IMR-90 (cell line): ENCODE results near the gene AVPR2. TPM values are rescaled to one million over a fixed set of nuclear protein-coding genes. Genes with fewer than 3 reads are reported as not detected.

Source experiments
- ATAC-seq: fragments of 200-7000 bp; cut with Tn5 transposase; 2 replicates; pipeline ENCODE4 v1.9.1; 2020; ENCODE audit warnings: low read depth, mild to moderate bottlenecking, moderate library complexity
- BruUV-seq: library from RNA; stranded (reverse); fragments of 400-500 nt; replicated peaks from 2 replicates; lab custom pipeline; 2021; lab: Mats Ljungman, UMichigan
- CTCF ChIA-PET: fragments of 300-600 bp; formaldehyde crosslinking; extraction: SDS; loops from one replicate; lab custom pipeline; 2021; ENCODE audit warnings: antibody characterized with exemption; lab: Yijun Ruan, JAX
- POLR2A ChIA-PET: fragments of 300-600 bp; sonication (Branson Sonifier 250); formaldehyde crosslinking; loops from one replicate; lab custom pipeline; 2022; ENCODE audit warnings: antibody characterized with exemption; ENCODE audit not compliant: unreplicated experiment; lab: Charles Lee
- DNase-seq: peaks from one replicate; pipeline ENCODE4 v3.0.0; 2013
- H2AFZ ChIP-seq: replicated peaks from 2 replicates; pipeline ENCODE3; 2013; ENCODE audit warnings: low read length, mild to moderate bottlenecking; ENCODE audit not compliant: poor library complexity
- H2AK5ac ChIP-seq: 2 replicates; pipeline ENCODE4 v1.6.1; 2013; ENCODE audit warnings: low read depth, low read length, inconsistent platforms
- H2AK9ac ChIP-seq: replicated peaks from 2 replicates; pipeline ENCODE3; 2013; ENCODE audit warnings: mild to moderate bottlenecking, low read depth, low read length, moderate library complexity; ENCODE audit not compliant: poor library complexity
- H2BK120ac ChIP-seq: 2 replicates; pipeline ENCODE4 v1.6.1; 2013; ENCODE audit warnings: low read depth, low read length, inconsistent platforms
- H2BK15ac ChIP-seq: 3 replicates; pipeline ENCODE4 v1.6.1; 2013; ENCODE audit warnings: low read depth, low read length, inconsistent platforms
- H2BK20ac ChIP-seq: 2 replicates; pipeline ENCODE4 v1.6.1; 2013; ENCODE audit warnings: low read depth, mild to moderate bottlenecking, inconsistent platforms, low read length, moderate library complexity
- H2BK5ac ChIP-seq: 2 replicates; pipeline ENCODE4 v1.6.1; 2013; ENCODE audit warnings: mild to moderate bottlenecking, low read depth, low read length, inconsistent platforms; ENCODE audit not compliant: poor library complexity, severe bottlenecking
- H3K14ac ChIP-seq: replicated peaks from 2 replicates; pipeline ENCODE4 v1.6.1; 2013; ENCODE audit warnings: low read depth, low read length, inconsistent platforms
- H3K18ac ChIP-seq: 2 replicates; pipeline ENCODE4 v1.6.1; 2013; ENCODE audit warnings: low read depth, low read length, control low read depth
- H3K23ac ChIP-seq: 2 replicates; pipeline ENCODE4 v1.6.1; 2013; ENCODE audit warnings: low read depth, low read length, inconsistent platforms
- H3K27ac ChIP-seq: 2 replicates; pipeline ENCODE4 v1.5.1; 2013; ENCODE audit warnings: mild to moderate bottlenecking, control low read depth, low read length; ENCODE audit not compliant: insufficient read depth
- H3K27me3 ChIP-seq: 2 replicates; pipeline ENCODE4 v1.6.1; 2013; ENCODE audit warnings: low read length; ENCODE audit not compliant: control insufficient read depth, insufficient read depth
- H3K36me3 ChIP-seq: 2 replicates; pipeline ENCODE4 v1.6.1; 2013; ENCODE audit warnings: low read length, mixed read lengths; ENCODE audit not compliant: control insufficient read depth, insufficient read depth
- H3K4ac ChIP-seq: 2 replicates; pipeline ENCODE4 v1.6.1; 2013; ENCODE audit warnings: low read depth, low read length, inconsistent platforms
- H3K4me1 ChIP-seq: 2 replicates; pipeline ENCODE4 v1.6.1; 2013; ENCODE audit warnings: low read length, mixed read lengths; ENCODE audit not compliant: control insufficient read depth, insufficient read depth
- H3K4me2 ChIP-seq: 2 replicates; pipeline ENCODE4 v1.6.1; 2013; ENCODE audit warnings: low read depth, mild to moderate bottlenecking, control low read depth, low read length, moderate library complexity
- H3K4me3 ChIP-seq: 2 replicates; pipeline ENCODE4 v1.5.1; 2013; ENCODE audit warnings: low read depth, mild to moderate bottlenecking, control low read depth, low read length, moderate library complexity; ENCODE audit not compliant: insufficient read depth
- H3K56ac ChIP-seq: 2 replicates; pipeline ENCODE4 v1.6.1; 2013; ENCODE audit warnings: low read length, inconsistent platforms; ENCODE audit not compliant: insufficient read depth; ENCODE audit errors: extremely low read depth
- H3K79me1 ChIP-seq, 2 experiments: 2 replicates each; pipeline ENCODE4 v1.6.1; 2013; ENCODE audit warnings: low read length in 2 of 2, inconsistent platforms in 1 of 2, low read depth in 1 of 2
- H3K9ac ChIP-seq: 2 replicates; pipeline ENCODE4 v1.6.1; 2013; ENCODE audit warnings: low read depth, low read length, control low read depth
- H3K9me1 ChIP-seq: 2 replicates; pipeline ENCODE4 v1.6.1; 2013; ENCODE audit warnings: low read length, inconsistent platforms; ENCODE audit not compliant: insufficient read depth
- H3K9me3 ChIP-seq: 2 replicates; pipeline ENCODE4 v1.6.1; 2013; ENCODE audit warnings: low read length; ENCODE audit not compliant: control insufficient read depth, insufficient read depth
- H4K20me1 ChIP-seq: 2 replicates; pipeline ENCODE4 v1.6.1; 2013; ENCODE audit warnings: low read length, inconsistent platforms; ENCODE audit not compliant: insufficient read depth
- H4K5ac ChIP-seq: 2 replicates; pipeline ENCODE4 v1.6.1; 2013; ENCODE audit warnings: mild to moderate bottlenecking, low read depth, low read length, control low read depth
- H4K8ac ChIP-seq, 2 experiments: 2 replicates each; pipeline ENCODE4 v1.6.1; 2013; ENCODE audit warnings: low read depth in 2 of 2, low read length in 2 of 2, control low read depth in 1 of 2, inconsistent platforms in 1 of 2
- H4K91ac ChIP-seq: 2 replicates; pipeline ENCODE4 v1.6.1; 2013; ENCODE audit warnings: low read depth, low read length, inconsistent platforms; ENCODE audit not compliant: insufficient read depth
- BHLHE40 ChIP-seq: fragments of 150-350 bp; IDR thresholded peaks from 2 replicates; pipeline ENCODE4 v1.6.1; 2016; ENCODE audit warnings: mild to moderate bottlenecking, low read depth, low read length
- SMC3 ChIP-seq: fragments of 150-350 bp; IDR thresholded peaks from 2 replicates; pipeline ENCODE4 v1.6.1; 2016; ENCODE audit warnings: low read depth, mild to moderate bottlenecking, antibody characterized with exemption, low read length, moderate library complexity
- WGBS, 2 experiments: methylation state at CpG; one replicate each; pipeline versions ENCODE4 v1.1.5 to v1.1.7; 2013; ENCODE audit warnings: missing lambda C conversion rate in 2 of 2; ENCODE audit not compliant: insufficient read length in 1 of 2; ENCODE audit errors: extremely low coverage in 2 of 2; 5-methylcytosine and 5-hydroxymethylcytosine counted together
- dilution Hi-C: fragments of 300-500 bp; cut with HindIII; formaldehyde crosslinking; loops from one replicate; pipeline ENCODE4 v1.14.3; 2018; ENCODE audit warnings: low sequenced_read_pairs; ENCODE audit not compliant: unreplicated experiment
- in situ Hi-C: fragments of 300-500 bp; cut with MboI; formaldehyde crosslinking; loops from 3 replicates; pipeline ENCODE4 v1.14.3; 2019; ENCODE audit warnings: low sequenced_read_pairs, inconsistent platforms, mixed read lengths
- intact Hi-C: fragments of 100-400 bp; cut with micrococcal nuclease; formaldehyde crosslinking; loops from 2 replicates; pipeline ENCODE4 v1.10.0; 2022
- polyA plus RNA-seq, 3 experiments: library from polyadenylated mRNA; depleted of rRNA; stranded (reverse); fragments of >200 nt; gene quantifications; 2 replicates each; pipeline ENCODE4 v1.2.3, GENCODE V29; 2012; ENCODE audit warnings: low replicate concordance in 1 of 3
- total RNA-seq: library from RNA; depleted of rRNA; stranded (reverse); fragments of >200 nt; gene quantifications from 2 replicates; pipeline ENCODE4 v1.2.3, GENCODE V29; 2012

AVPR2 gene
- total and polyA plus RNA-seq, 2 of the 4 experiments (the other 2 are of a cell fraction), result not detected

DNA sequence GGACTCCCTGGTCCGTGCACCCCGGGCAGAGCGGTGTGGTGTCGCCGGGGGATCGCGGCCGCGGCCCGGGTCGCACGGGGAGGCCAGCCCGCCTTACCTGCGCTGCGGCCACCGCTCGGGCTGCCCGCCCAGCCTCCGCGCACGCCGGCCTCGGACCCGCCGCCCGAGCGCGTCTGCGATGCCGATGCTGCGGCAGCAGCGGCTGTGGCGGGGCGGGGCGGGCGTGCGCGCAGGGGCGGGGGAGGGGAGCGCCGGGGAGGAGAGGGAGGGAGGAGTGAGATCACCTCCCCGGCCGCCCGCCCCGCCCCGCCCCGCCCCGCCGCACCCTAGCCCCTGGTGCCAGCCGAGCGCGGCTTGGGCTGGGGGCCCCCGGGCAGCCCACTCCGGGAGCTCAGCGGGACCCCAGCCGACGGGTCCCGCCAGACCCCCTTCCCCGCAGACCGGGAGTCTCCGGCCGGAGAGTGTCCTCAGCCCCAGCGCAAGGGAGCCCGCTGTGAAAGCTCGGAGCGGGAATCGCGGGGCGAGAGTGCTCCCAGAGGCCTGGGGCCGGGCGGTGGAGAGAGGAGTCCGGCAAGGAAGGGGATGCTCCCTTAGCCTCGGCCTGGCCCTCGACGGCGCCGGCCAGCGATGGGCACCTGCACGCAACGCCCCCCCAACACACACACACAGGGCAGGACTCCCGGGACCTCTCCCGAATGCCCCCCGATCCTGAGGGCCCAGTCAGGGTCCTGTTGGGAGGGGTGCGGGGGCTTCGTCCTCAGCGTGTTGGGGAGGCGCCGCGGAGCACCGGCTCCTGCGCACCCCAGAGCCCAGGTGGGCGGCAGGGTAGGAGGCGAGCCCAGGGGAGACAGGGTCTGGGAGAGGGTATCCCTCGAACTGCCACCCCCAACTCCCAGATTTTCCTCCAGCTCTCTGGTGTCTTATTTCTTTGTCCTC is 18.2 kb upstream of the AVPR2 start, which contains the start of gene L1CAM:
TSS of gene L1CAM (minus strand) at position 206 of the 936 bp plus-strand sequence. CDS start 10,337 bp downstream, outside the sequence.
- H3K27me3 ChIP-seq, result peaks cover 62% of the 10 kb centered on the region
- no peak within 1 kb of the TSS for H2BK120ac ChIP-seq
- no peak within 1 kb of the TSS for H3K9ac ChIP-seq
- WGBS, 2 experiments, result 11% methylated on average over 12 of the region's 94 CpGs; no CpG with 5 or more reads in 1 of the 2 experiments
- no peak within 1 kb of the TSS for H3K4ac ChIP-seq
- H3K4me1 ChIP-seq, result no peaks in the 10 kb centered on the region
- H4K91ac ChIP-seq, result no peak within 1 kb of the TSS
- no peaks in the 10 kb centered on the region for H4K20me1 ChIP-seq
- no peak within 1 kb of the TSS for H4K5ac ChIP-seq
- TF ChIP-seq BHLHE40 (no peak), SMC3 (no peak)
- H2BK5ac ChIP-seq, result no peak within 1 kb of the TSS
- intact Hi-C loops, result no loop called here
- POLR2A ChIA-PET, result no interaction called here
- H3K79me1 ChIP-seq, result no peaks in the 10 kb centered on the region
- H3K14ac ChIP-seq, result no peak within 1 kb of the TSS
- no peak within 1 kb of the TSS for H3K27ac ChIP-seq
- dilution Hi-C loops, result no loop called here
- H3K9me1 ChIP-seq, result no peaks in the 10 kb centered on the region
- H3K9me3 ChIP-seq, result peaks cover 4% of the 10 kb centered on the region
- DNase-seq (no peak), ATAC-seq (peak; percentile 53)
- no TSS peak for BruUV-seq
- no peak within 1 kb of the TSS for H3K56ac ChIP-seq
- in situ Hi-C loops, result no loop called here
- H2AFZ ChIP-seq, result peak within 1 kb of the TSS; percentile 5
- H3K18ac ChIP-seq, result no peak within 1 kb of the TSS
- H3K4me2 ChIP-seq, result no peak within 1 kb of the TSS
- no peak within 1 kb of the TSS for H2BK15ac ChIP-seq
- H2BK20ac ChIP-seq, result no peak within 1 kb of the TSS
- CTCF ChIA-PET, result no interaction called here
- no peaks in the 10 kb centered on the region for H3K36me3 ChIP-seq
- H3K23ac ChIP-seq, result no peak within 1 kb of the TSS
- no peak within 1 kb of the TSS for H4K8ac ChIP-seq
- no peak within 1 kb of the TSS for H2AK9ac ChIP-seq
- no peak within 1 kb of the TSS for H2AK5ac ChIP-seq
- H3K4me3 ChIP-seq, result no peak within 1 kb of the TSS
